Hypothalamus (tissue), 51 donors: Measurements from ENCODE around the gene SPTB.

Experiments used
- DNase-seq, 51 donors: peaks; one replicate each; lab custom pipeline; 2025; lab: John Stamatoyannopoulos, UW

The SPTB gene

GRCh38 chr14:64795211-64795610 is 84.5 kb downstream of the SPTB start:
- no peak for DNase-seq

- DNase-seq, result no peak
Measured at GRCh38 chr14:64792871-64793560, 86.7 kb downstream of the SPTB start.

GRCh38 chr14:64792231-64792630 is 87.5 kb downstream of the SPTB start:
- no peak for DNase-seq

GRCh38 chr14:64790478-64790877 is 89.2 kb downstream of the SPTB start:
- DNase-seq, result no peak

GRCh38 chr14:64789696-64790095 is 90.0 kb downstream of the SPTB start:
- no peak for DNase-seq

- no peak for DNase-seq
Measured at GRCh38 chr14:64788706-64789105, 91.0 kb downstream of the SPTB start.

- no peak for DNase-seq
Measured at GRCh38 chr14:64787619-64788018, 92.1 kb downstream of the SPTB start.

- DNase-seq, result no peak
Measured at GRCh38 chr14:64786296-64787149, 93.2 kb downstream of the SPTB start.

GRCh38 chr14:64784006-64784405 is 95.7 kb downstream of the SPTB start:
- DNase-seq, result no peak

- no peak for DNase-seq
Measured at GRCh38 chr14:64782196-64782595, 97.5 kb downstream of the SPTB start.

GRCh38 chr14:64779472-64779871 is 100.2 kb downstream of the SPTB start:
- DNase-seq, result no peak

- no peak for DNase-seq
Measured at GRCh38 chr14:64778104-64778754, 101.5 kb downstream of the SPTB start.

GRCh38 chr14:64777461-64777860 is 102.2 kb downstream of the SPTB start:
- no peak for DNase-seq

GRCh38 chr14:64775081-64775777 is 104.5 kb downstream of the SPTB start:
- DNase-seq, result no peak

GRCh38 chr14:64774272-64774671 is 105.4 kb downstream of the SPTB start:
- DNase-seq, result no peak

GRCh38 chr14:64773577-64773976 is 106.1 kb downstream of the SPTB start:
- DNase-seq, result no peak

GRCh38 chr14:64773046-64773445 is 106.7 kb downstream of the SPTB start:
- no peak for DNase-seq

GRCh38 chr14:64772397-64772950 is 107.2 kb downstream of the SPTB start:
- no peak for DNase-seq

GRCh38 chr14:64771161-64771560 is 108.5 kb downstream of the SPTB start:
- no peak for DNase-seq

GRCh38 chr14:64770751-64771150 is 109.0 kb downstream of the SPTB start:
- no peak for DNase-seq
